GM21576 (cell line): ENCODE data around the gene CHST13.

Experiments
- ATAC-seq: cut with Tn5 transposase; IDR thresholded peaks from one replicate; pipeline ENCODE4 v1.9.1; 2021; ENCODE audit warnings: mild to moderate bottlenecking, moderate library complexity; ENCODE audit not compliant: unreplicated experiment

CHST13 gene

GRCh38 chr3:126487151-126487771 lies 36.7 kb upstream of the CHST13 start:
- no peak for ATAC-seq

- ATAC-seq = no peak
Observed at GRCh38 chr3:126488185-126488584, 35.8 kb upstream of the CHST13 start.

- ATAC-seq = no peak
Observed at GRCh38 chr3:126488886-126489569, 34.9 kb upstream of the CHST13 start.

GRCh38 chr3:126490619-126491018 lies 33.3 kb upstream of the CHST13 start:
- no peak for ATAC-seq

GRCh38 chr3:126491221-126492013 lies 32.5 kb upstream of the CHST13 start:
- ATAC-seq = no peak

- ATAC-seq = no peak
Observed at GRCh38 chr3:126493051-126493450, 30.9 kb upstream of the CHST13 start.

- no peak for ATAC-seq
Observed at GRCh38 chr3:126493739-126494138, 30.2 kb upstream of the CHST13 start.

- ATAC-seq = no peak
Observed at GRCh38 chr3:126494204-126494969, 29.6 kb upstream of the CHST13 start.

- ATAC-seq = no peak
Observed at GRCh38 chr3:126494970-126495230, 29.1 kb upstream of the CHST13 start.

- no peak for ATAC-seq
Observed at GRCh38 chr3:126495786-126496185, 28.2 kb upstream of the CHST13 start.

GRCh38 chr3:126496894-126497850 lies 26.8 kb upstream of the CHST13 start:
- ATAC-seq = no peak

- no peak for ATAC-seq
Observed at GRCh38 chr3:126497956-126498355, 26.0 kb upstream of the CHST13 start.

GRCh38 chr3:126498461-126498860 lies 25.5 kb upstream of the CHST13 start:
- no peak for ATAC-seq

- no peak for ATAC-seq
Observed at GRCh38 chr3:126498929-126499328, 25.0 kb upstream of the CHST13 start.

GRCh38 chr3:126499401-126499800 lies 24.6 kb upstream of the CHST13 start:
- ATAC-seq = no peak

GRCh38 chr3:126500016-126500415 lies 23.9 kb upstream of the CHST13 start:
- no peak for ATAC-seq

- ATAC-seq = no peak
Observed at GRCh38 chr3:126501054-126501453, 22.9 kb upstream of the CHST13 start.

- no peak for ATAC-seq
Observed at GRCh38 chr3:126501736-126502135, 22.2 kb upstream of the CHST13 start.

GRCh38 chr3:126502656-126503055 lies 21.3 kb upstream of the CHST13 start:
- ATAC-seq = no peak

GRCh38 chr3:126503701-126504100 lies 20.3 kb upstream of the CHST13 start:
- ATAC-seq = no peak
